Ureter (tissue), 1 donor: ENCODE measurements around the gene EML6. TPM values are rescaled to one million over a fixed set of nuclear protein-coding genes. Genes with fewer than 3 reads are reported as not detected.
"Not testable (repeated sequence)": the region's sequence is repeated elsewhere in the genome, so short reads cannot be mapped to it uniquely, and the experiment has no call there.

Source experiments
- DNase-seq: peaks from one replicate; pipeline ENCODE4 v3.0.0-alpha.2; 2020; ENCODE audit warnings: low spot score
- total RNA-seq: library from RNA; stranded (reverse); gene quantifications from one replicate; pipeline ENCODE4 v1.2.4, GENCODE V29; 2023
- donor health status: DM: yes; HTN: yes; CAD: no.

EML6 gene
- total RNA-seq, 1 donor from 2014 or later, result 5.4 TPM

GRCh38 chr2:54845094-54845493 lies 121.6 kb downstream of the EML6 start:
- DNase-seq, result no peak

- DNase-seq, result no peak
Measured at GRCh38 chr2:54845514-54845913, 122.1 kb downstream of the EML6 start.

- no peak for DNase-seq
Measured at GRCh38 chr2:54850171-54851122, 127.0 kb downstream of the EML6 start.

GRCh38 chr2:54853616-54854310 lies 130.3 kb downstream of the EML6 start:
- DNase-seq, result no peak

GRCh38 chr2:54855434-54855833 lies 132.0 kb downstream of the EML6 start:
- DNase-seq, result no peak

GRCh38 chr2:54858021-54858681 lies 134.7 kb downstream of the EML6 start:
- no peak for DNase-seq

GRCh38 chr2:54859416-54859815 lies 136.0 kb downstream of the EML6 start:
- no peak for DNase-seq

GRCh38 chr2:54859997-54860701 lies 136.7 kb downstream of the EML6 start:
- DNase-seq, result no peak

- no peak for DNase-seq
Measured at GRCh38 chr2:54862229-54862628, 138.8 kb downstream of the EML6 start.

- no peak for DNase-seq
Measured at GRCh38 chr2:54862742-54863141, 139.3 kb downstream of the EML6 start.

GRCh38 chr2:54863660-54864059 lies 140.2 kb downstream of the EML6 start:
- DNase-seq, result no peak

GRCh38 chr2:54864096-54864495 lies 140.6 kb downstream of the EML6 start:
- DNase-seq, result no peak

GRCh38 chr2:54864727-54865126 lies 141.3 kb downstream of the EML6 start:
- DNase-seq, result no peak

- DNase-seq, result no peak
Measured at GRCh38 chr2:54866179-54866578, 142.7 kb downstream of the EML6 start.

- DNase-seq, result no peak
Measured at GRCh38 chr2:54866868-54867267, 143.4 kb downstream of the EML6 start.

GRCh38 chr2:54867457-54867856 lies 144.0 kb downstream of the EML6 start:
- no peak for DNase-seq

- no peak for DNase-seq
Measured at GRCh38 chr2:54871457-54872107, 148.1 kb downstream of the EML6 start.

- no peak for DNase-seq
Measured at GRCh38 chr2:54872780-54873179, 149.3 kb downstream of the EML6 start.

GRCh38 chr2:54873236-54873635 lies 149.8 kb downstream of the EML6 start:
- DNase-seq, result not testable (repeated sequence)

- no peak for DNase-seq
Measured at GRCh38 chr2:54876764-54877163, 153.3 kb downstream of the EML6 start.

GRCh38 chr2:54878182-54878581 lies 154.7 kb downstream of the EML6 start:
- DNase-seq, result no peak
